Esophagus muscularis mucosa (tissue), 4 donors: ENCODE measurements around the gene FAM53C. TPM values are rescaled to one million over a fixed set of nuclear protein-coding genes. Genes with fewer than 3 reads are reported as not detected.

Source experiments
- DNase-seq: peaks from one replicate; pipeline ENCODE4 v3.0.0-alpha.2; 2017; ENCODE audit errors: extremely low spot score
- H3K27ac ChIP-seq, 4 donors: fragments of 200-600 bp; sonication (generic); replicated peaks in 1 of 4; 1 replicate in 3 of 4; 2 replicates in 1 of 4; pipeline ENCODE4 v1.5.1; 2016 to 2019; ENCODE audit warnings: mild to moderate bottlenecking in 1 of 4
- H3K27me3 ChIP-seq, 4 donors: fragments of 200-600 bp; sonication (generic); one replicate each; pipeline versions ENCODE4 v1.5.1 to v1.6.0; 2016 to 2019
- H3K36me3 ChIP-seq, 4 donors: fragments of 200-600 bp; sonication (generic); one replicate each; pipeline ENCODE4 v1.5.1; 2016 to 2019
- H3K4me1 ChIP-seq, 4 donors: fragments of 200-600 bp; sonication (generic); one replicate each; pipeline ENCODE4 v1.5.1; 2016 to 2019
- H3K4me3 ChIP-seq, 4 donors: fragments of 200-600 bp; sonication (generic); 1 replicate in 2 of 4; 2 replicates in 2 of 4; pipeline ENCODE4 v1.5.1; 2016 to 2019; ENCODE audit warnings: mild to moderate bottlenecking in 4 of 4, moderate library complexity in 1 of 4
- H3K9me3 ChIP-seq, 4 donors: fragments of 200-600 bp; sonication (generic); 1 replicate in 3 of 4; 2 replicates in 1 of 4; pipeline ENCODE4 v1.5.1; 2016 to 2019
- EP300 ChIP-seq: sonication (generic); formaldehyde crosslinking; IDR thresholded peaks from one replicate; pipeline ENCODE4 v1.6.1; 2017; ENCODE audit warnings: antibody characterized with exemption
- POLR2A ChIP-seq: fragments of 450-650 bp; IDR thresholded peaks from one replicate; pipeline ENCODE4 v1.6.1; 2017; ENCODE audit warnings: antibody characterized with exemption, moderate library complexity, mild to moderate bottlenecking, low read depth
- POLR2AphosphoS5 ChIP-seq, 2 donors: sonication (generic); formaldehyde crosslinking; IDR thresholded peaks; one replicate each; pipeline ENCODE4 v1.6.1; 2017; ENCODE audit warnings: antibody characterized with exemption in 2 of 2
- WGBS: methylation state at CpG from one replicate; pipeline ENCODE4 v1.1.5; 2018; 5-methylcytosine and 5-hydroxymethylcytosine counted together
- intact Hi-C: fragments of 100-400 bp; cut with DNase I; formaldehyde crosslinking; loops from one replicate; pipeline ENCODE4 v1.15.1; 2023
- total RNA-seq, 4 donors: library from RNA; depleted of rRNA; stranded (reverse); fragments of >200 nt; gene quantifications; one replicate each; pipeline versions ENCODE4 v1.1.0 to v1.2.1, GENCODE V29; 2016
- TF ChIP-seq, protein P1 (sequence below), 3 experiments: fragments of 200-600 bp in 2 of 3; fragments of 450-650 bp in 1 of 3; sonication (generic) in 2 of 3; IDR thresholded peaks; one replicate each; pipeline ENCODE4 v1.5.1; 2017 to 2019; ENCODE audit warnings: antibody characterized with exemption in 3 of 3, mild to moderate bottlenecking in 2 of 3, moderate library complexity in 1 of 3

FAM53C gene
- 10 to 100 TPM; 22.4 to 40.0 (median 29.6) TPM for total RNA-seq

DNA sequence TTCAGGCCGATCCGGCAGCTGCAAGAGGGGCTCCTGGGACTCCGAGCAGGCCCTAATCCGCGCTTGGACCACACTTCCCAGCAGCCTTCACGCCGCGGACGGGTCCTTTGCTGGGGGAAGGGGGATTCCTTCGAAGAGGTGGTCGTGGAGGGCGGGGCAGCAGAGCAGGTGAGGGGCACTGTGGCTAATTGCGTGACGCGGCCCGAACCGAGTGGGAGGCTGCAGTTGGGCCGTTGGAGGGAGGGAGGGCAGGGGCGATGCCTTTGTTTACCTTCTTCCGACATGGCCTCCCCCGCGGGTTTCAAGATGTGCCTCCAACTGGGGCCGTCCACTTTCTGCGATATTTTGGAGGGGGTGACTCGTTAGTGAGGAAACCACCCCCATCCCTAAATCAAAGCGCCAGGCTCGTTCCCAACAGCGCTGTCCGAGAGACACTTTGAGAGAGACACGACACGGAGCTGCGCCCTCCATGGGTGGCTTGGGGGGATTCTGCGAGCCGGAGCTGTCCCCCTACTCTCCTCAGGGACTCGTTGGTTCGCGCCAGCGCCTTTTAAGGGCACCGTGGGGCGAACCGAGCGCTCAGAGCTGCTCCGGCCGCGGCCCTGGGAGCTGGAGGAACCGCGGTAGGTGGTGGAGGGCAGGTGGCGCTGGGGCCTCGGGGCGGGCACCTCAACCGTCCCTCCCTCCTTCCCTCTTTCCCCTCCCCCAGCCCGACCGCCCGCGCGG is at the start of gene FAM53C:
FAM53C (plus strand) TSS at position 582 of the 726 bp plus-strand sequence. CDS start 3,070 bp downstream, outside the sequence.
- H3K4me1 ChIP-seq = peaks cover 21 to 38% (median 34%) of the 10 kb centered on the region in 4 donors
- no peaks in the 10 kb centered on the region for H3K9me3 ChIP-seq
- H3K27ac ChIP-seq = peak within 1 kb of the TSS; percentile 91 to 98 (median 94)
- peak; percentile 98 for DNase-seq
- TF ChIP-seq, protein P1, sequence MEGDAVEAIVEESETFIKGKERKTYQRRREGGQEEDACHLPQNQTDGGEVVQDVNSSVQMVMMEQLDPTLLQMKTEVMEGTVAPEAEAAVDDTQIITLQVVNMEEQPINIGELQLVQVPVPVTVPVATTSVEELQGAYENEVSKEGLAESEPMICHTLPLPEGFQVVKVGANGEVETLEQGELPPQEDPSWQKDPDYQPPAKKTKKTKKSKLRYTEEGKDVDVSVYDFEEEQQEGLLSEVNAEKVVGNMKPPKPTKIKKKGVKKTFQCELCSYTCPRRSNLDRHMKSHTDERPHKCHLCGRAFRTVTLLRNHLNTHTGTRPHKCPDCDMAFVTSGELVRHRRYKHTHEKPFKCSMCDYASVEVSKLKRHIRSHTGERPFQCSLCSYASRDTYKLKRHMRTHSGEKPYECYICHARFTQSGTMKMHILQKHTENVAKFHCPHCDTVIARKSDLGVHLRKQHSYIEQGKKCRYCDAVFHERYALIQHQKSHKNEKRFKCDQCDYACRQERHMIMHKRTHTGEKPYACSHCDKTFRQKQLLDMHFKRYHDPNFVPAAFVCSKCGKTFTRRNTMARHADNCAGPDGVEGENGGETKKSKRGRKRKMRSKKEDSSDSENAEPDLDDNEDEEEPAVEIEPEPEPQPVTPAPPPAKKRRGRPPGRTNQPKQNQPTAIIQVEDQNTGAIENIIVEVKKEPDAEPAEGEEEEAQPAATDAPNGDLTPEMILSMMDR (IDR thresholded peaks at IDR 0.05) = no peak
- TF ChIP-seq POLR2AphosphoS5 (IDR thresholded peaks at IDR 0.05) (peak; percentile 94 to 99), EP300 (no peak), POLR2A (peak; percentile 93)
- H3K36me3 ChIP-seq = peaks cover 5 to 20% (median 17%) of the 10 kb centered on the region in 4 donors
- H3K27me3 ChIP-seq = no peaks in the 10 kb centered on the region
- WGBS = 0% methylated on average over 18 of the region's 56 CpGs
- intact Hi-C loops = loop anchor here (2.0 to 10.0 kb wide), 2 partner anchors 15 to 123 kb away; partner anchors contain the start of genes CDC23 and KDM3B
- peak within 1 kb of the TSS; percentile 79 to 97 (median 89) for H3K4me3 ChIP-seq

GRCh38 chr5:138289296-138289695 is 48.8 kb upstream of the FAM53C start:
- no peak for TF ChIP-seq POLR2AphosphoS5 (IDR thresholded peaks at IDR 0.05)
- no peak for TF ChIP-seq EP300
- TF ChIP-seq, protein P1 (IDR thresholded peaks at IDR 0.05) = no peak
- TF ChIP-seq POLR2A = no peak
- H3K4me3 ChIP-seq = no peak overlapping the region
- no peak for DNase-seq
- intact Hi-C loops = no loop called here
- peaks cover 0 to 6% (median 0%) of the 10 kb centered on the region in 4 donors for H3K4me1 ChIP-seq
- 85% methylated on average over 3 of the region's 3 CpGs for WGBS
- no peaks in the 10 kb centered on the region for H3K36me3 ChIP-seq
- no peak overlapping the region for H3K27ac ChIP-seq
- no peaks in the 10 kb centered on the region for H3K27me3 ChIP-seq
- H3K9me3 ChIP-seq = no peaks in the 10 kb centered on the region

- TF ChIP-seq, protein P1 (IDR thresholded peaks at IDR 0.05) = no peak
- TF ChIP-seq POLR2AphosphoS5 (IDR thresholded peaks at IDR 0.05) (no peak), EP300 (no peak), POLR2A (no peak)
- DNase-seq = no peak
- intact Hi-C loops = no loop called here
- Histone ChIP-seq H3K27ac (no peak overlapping the region), H3K9me3 (no peaks in the 10 kb centered on the region), H3K27me3 (no peaks in the 10 kb centered on the region), H3K4me1 (no peaks in the 10 kb centered on the region), H3K4me3 (no peak overlapping the region), H3K36me3 (no peaks in the 10 kb centered on the region)
- WGBS = 89% methylated on average over 6 of the region's 6 CpGs
Observed at GRCh38 chr5:138303372-138303771, 34.7 kb upstream of the FAM53C start.

GRCh38 chr5:138305797-138306196 is 32.3 kb upstream of the FAM53C start:
- no peaks in the 10 kb centered on the region for H3K9me3 ChIP-seq
- H3K36me3 ChIP-seq = no peaks in the 10 kb centered on the region
- TF ChIP-seq EP300 (no peak), POLR2AphosphoS5 (IDR thresholded peaks at IDR 0.05) (no peak), POLR2A (no peak)
- TF ChIP-seq, protein P1 (IDR thresholded peaks at IDR 0.05) = no peak
- intact Hi-C loops = no loop called here
- DNase-seq = no peak
- H3K4me1 ChIP-seq = no peaks in the 10 kb centered on the region
- no peaks in the 10 kb centered on the region for H3K27me3 ChIP-seq
- no peak overlapping the region for H3K4me3 ChIP-seq
- 56% methylated on average over 1 of the region's 1 CpG for WGBS
- H3K27ac ChIP-seq = no peak overlapping the region
